Cardiac ventricle fibroblast (primary cell): Measurements from ENCODE around the gene APOM. TPM values are rescaled to one million over a fixed set of nuclear protein-coding genes. Genes with fewer than 3 reads are reported as not detected.

Source experiments
- total RNA-seq: library from RNA; depleted of rRNA; stranded (reverse); fragments of >200 nt; gene quantifications from 2 replicates; pipeline ENCODE4 v1.2.3, GENCODE V29; 2015

Gene APOM
- 2.0 and 2.3 TPM in 2 replicates for total RNA-seq

GRCh38 chr6:31655349-31656237, at the start of gene APOM:
Gene APOM, plus strand, starts transcription at chr6:31655894. Its CDS starts 73 bp downstream, at chr6:31655967.

DNA sequence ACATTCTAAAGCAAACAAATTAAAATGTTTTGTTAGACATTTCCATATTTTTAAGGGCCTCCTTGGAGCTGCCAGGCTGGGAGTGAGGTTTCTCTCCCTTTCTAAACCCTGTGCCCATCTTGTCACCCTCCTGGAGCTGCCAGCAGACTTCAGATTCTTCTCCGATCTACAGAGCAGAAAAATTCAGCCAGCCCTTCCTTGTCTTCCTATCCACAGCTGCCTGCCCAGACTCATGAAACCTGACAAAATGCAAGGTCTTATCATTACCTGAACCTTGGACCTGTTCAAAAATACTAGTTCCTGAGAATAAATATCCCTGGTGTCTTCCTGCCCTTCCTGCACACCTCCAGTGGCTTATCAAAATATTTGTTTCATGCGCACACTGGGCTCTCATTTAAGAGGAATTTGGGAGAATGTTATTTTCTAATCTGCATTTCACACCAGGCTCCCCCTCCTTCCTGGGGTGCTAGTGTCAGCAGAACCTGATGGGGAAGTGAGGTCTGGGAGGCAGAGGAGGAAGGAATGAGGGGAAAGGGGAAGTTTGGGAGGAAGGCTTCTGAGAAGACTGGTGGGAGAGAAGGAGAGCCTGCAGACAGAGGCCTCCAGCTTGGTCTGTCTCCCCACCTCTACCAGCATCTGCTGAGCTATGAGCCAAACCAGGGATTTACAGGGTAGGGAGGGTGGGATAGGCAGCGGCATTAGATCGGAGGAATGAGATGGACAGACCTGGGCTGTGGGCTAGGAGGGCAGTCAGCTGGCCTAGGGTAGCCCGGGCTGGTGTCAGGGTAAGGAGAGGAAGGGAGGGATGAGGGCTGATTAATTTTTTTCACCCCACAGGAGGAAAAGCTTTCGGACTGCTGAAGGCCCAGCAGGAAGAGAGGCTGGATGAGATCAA, 40.8 kb upstream of the APOM start, which contains the start of gene AIF1:
TSS of gene AIF1 (plus strand) at position 551 of the 895 bp plus-strand sequence. CDS start at position 647, 96 bp downstream.

DNA sequence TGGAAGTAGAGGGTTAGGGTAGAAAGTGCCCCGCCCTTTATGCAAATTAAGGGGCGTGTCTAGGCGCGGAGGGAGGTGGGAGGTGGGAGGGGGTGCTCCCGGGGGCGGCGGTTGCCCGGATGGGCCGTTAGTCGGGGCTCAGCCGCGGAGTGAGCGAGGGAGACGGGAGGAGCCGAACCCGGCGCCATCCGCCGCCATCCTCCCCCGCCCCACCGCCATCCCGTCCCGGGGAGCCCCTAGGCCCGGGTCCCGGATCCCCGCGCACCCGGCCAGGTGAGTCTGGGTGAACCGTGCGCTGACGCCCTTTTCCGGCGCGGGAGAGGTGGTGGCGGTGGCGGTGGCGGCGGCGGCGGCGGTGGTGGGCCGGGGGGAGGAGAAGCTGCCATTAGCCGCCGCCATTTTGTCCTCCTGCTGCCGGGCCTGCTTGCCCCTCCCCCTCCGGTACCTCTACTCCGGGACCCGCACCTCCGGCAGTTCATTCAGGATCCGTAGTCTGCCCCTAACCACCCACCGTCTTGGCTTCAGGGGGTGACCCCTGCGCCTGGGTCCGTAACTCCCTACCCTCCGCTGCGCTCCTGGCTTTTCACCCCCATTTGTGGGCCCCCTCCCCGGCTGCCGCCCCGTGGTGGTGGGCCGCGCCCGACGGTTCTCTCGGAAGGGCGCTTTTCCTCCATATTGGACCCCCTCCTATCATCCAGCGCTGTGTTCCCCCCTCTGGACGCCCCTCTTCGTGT, 34.9 kb upstream of the APOM start, which contains the start of gene PRRC2A:
TSS of gene PRRC2A (plus strand) at position 130 of the 734 bp plus-strand sequence. CDS start 2,075 bp downstream, outside the sequence.

DNA sequence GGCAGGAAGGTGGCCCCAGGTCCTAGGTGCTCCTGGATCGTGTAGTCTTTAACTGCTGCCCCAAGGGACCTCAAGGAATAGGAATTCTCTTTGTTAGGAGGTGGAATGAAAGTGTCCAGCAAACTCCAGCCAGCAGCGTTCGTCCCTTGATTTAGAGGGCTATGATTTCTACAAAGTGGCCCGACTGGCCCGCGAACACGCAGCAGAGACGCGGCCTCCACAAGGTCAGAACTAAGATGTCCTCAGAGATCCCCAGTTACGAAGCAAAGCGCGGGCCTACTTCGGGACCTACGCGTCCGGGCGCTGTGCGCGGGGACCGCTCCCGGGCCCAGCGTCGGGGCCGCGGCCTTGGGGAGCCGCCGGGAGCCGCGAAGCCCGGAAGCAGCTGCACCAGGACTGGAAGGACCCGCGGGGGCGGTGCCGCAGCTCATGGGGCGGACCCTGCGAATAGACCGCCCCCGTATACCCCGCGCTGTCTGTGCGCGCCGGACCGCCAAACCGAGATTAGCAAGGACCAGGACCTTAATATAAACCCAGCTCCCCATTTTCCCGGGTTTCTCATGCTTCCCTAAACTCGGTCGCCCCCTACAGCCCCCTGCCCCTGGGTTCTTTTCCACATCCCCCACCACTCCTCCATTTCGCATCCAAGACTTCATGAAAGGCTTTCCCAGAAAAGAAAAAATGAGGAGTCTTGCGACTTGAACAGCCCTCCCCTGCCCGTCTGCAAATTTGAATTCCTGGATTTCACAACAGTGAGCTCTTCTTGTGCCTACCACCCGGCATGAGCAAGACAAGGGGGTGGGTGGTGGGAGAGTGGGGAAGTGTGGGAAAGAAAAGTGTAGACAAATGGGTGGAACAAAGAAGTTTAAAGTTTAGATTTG, 4.9 kb downstream of the APOM start, which contains the start of gene C6orf47:
TSS of gene C6orf47 (minus strand) at position 398 of the 881 bp plus-strand sequence. CDS start 831 bp downstream, outside the sequence.

DNA sequence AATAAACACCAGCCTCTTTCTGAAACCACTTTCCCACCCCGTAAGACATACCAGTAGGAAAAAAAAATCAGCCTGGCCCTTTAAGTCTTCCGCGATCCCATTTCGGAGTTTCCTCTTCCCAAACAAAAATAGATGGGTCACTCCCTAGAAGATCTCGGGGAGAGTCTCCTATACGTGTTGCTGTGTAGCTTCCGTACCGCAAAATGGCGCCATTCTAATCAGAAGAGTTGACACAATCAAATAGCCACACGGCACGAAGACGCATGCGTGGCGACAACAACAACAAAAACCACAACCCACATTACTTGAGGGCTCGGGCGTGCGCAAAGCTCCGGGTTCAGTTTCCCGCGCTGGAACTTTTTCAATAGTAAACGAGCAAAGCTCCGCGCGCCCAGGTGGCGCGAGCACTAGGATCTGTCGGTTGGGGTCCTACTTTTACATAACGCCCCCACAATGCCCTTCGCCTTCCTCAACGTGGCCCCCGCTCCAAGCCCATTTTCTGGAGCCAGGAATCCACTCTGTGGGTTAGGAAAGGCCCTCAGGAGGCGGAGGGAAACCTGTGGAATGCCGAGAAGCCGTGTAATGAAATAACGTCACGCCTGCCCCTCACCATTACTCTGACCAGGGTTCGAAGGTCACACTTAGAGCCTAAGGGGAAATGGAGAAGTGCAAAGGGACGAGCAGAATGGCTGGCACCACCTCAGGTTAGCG, 9.3 kb downstream of the APOM start, which contains the start of gene GPANK1:
TSS of gene GPANK1 (minus strand) at position 208 of the 711 bp plus-strand sequence. CDS start 519 bp downstream, outside the sequence.

DNA sequence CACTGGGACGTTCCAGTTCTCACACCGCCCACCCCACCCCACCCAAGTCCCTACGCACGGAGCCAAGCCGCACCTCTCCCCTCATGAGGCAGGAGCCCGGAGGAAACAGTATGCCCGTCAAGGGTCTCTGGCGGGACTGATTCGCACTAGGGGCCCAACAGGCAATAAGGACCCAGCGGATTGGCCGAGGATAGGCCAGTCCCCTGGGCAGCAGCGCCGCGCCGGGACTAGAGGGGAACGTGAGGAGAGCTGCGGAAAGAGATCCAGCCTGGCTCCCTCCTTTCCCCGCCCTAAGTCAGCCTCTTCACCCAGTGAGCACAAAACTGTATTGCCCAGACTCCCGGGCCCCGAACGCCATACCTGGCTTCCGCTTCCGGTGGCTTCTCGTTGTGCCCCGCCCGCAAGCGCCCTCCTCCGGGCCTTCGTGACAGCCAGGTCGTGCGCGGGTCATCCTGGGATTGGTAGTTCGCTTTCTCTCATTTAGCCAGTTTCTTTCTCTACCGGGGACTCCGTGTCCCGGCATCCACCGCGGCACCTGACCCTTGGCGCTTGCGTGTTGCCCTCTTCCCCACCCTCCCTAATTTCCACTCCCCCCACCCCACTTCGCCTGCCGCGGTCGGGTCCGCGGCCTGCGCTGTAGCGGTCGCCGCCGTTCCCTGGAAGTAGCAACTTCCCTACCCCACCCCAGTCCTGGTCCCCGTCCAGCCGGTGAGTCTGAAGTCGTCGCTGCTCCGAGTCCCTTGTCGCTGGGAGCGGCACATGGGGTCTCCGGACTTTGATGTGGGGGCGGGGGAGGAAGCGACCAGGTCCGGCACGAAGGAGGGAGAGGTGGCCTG, 10.0 kb downstream of the APOM start, which contains the start of gene CSNK2B:
TSS of gene CSNK2B (plus strand) at position 580 of the 836 bp plus-strand sequence. CDS start 752 bp downstream, outside the sequence.

DNA sequence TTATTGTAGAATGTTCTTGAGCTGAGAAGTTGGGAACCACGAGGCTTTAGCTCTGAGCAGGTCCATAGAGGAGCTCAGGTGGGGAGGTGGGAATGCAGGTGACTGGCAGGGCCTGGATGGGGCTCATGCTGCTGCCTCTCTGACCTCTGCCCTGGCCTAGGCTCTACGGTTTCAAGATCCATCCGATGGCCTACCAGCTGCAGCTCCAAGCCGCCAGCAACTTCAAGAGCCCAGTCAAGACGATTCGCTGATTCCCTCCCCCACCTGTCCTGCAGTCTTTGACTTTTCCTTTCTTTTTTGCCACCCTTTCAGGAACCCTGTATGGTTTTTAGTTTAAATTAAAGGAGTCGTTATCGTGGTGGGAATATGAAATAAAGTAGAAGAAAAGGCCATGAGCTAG, 14.0 kb downstream of the APOM start, which contains the start of gene LY6G5B:
TSS of gene LY6G5B (plus strand) at position 301 of the 400 bp plus-strand sequence. CDS start 975 bp downstream, outside the sequence.

GRCh38 chr6:31680226-31681134, 24.8 kb downstream of the APOM start, which contains the start of gene LY6G5C:
Gene LY6G5C, minus strand, starts transcription at chr6:31681067. Its CDS starts 694 bp downstream, at chr6:31680373.

DNA sequence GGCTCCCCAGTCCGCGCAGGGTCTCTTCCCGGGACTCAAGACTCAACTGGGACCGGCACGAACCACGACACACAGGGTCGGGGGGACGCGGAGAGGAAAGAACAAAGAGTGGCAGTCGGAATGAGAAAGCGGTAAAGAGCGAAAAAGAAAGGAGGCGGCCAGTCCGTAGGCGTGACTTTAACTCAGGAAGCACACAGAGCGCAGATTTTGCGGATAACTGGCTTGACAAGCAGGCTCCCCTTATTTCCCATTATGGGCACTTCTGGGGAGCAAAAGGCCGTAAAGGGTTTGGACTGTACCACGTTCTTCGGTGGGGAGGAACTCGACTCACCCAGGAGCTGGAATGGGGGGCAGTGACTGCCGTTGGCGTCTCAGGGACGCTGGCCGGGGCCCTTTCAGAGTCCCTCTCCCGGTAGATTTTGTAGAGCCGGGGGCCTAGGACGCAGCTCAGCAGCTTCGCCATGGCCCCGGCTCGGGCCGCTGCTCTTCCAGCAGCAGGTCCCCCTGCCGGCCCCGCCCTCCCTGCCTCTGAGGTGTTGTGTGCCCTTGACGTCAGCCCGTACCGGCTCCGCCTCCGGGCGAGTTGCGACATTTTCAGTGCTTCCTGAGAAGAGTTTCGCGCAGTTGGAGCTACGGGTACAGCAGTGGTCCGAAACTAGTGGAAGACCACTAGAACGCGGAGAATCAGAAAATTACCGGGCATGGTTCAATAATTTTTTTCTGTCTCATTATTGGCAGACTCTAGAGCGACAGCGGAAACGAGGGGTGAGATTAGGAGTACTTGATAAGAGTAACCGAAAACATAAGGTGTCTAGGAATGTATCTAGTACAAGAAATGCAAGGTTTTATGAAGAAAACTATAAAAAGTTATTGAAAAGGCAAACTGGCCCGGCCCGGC, 47.4 kb downstream of the APOM start, which contains the start of gene ABHD16A:
TSS of gene ABHD16A (minus strand) at position 506 of the 898 bp plus-strand sequence. CDS start at position 463, 43 bp downstream.

GRCh38 chr6:31706599-31706998, 50.9 kb downstream of the APOM start, which contains the start of gene LY6G6F:
Gene LY6G6F, plus strand, starts transcription at chr6:31706866. Its CDS starts 41 bp downstream, at chr6:31706907.

Other genes starting within 250 kb of the APOM start
- 2.2 and 5.1 TPM in 2 replicates for gene MICB, start 157.7 kb upstream of the APOM start, total RNA-seq
- gene MCCD1, start 126.9 kb upstream of the APOM start, total RNA-seq: not detected in 2 replicates
- gene DDX39B, start 113.9 kb upstream of the APOM start, total RNA-seq: 205 and 225 TPM in 2 replicates
- gene ATP6V1G2, start 109.3 kb upstream of the APOM start, total RNA-seq: 0.25 and 2.1 TPM in 2 replicates
- gene NFKBIL1, start 108.3 kb upstream of the APOM start, total RNA-seq: 21.5 and 21.6 TPM in 2 replicates
- not detected in 2 replicates for gene LTA, start 83.6 kb upstream of the APOM start, total RNA-seq
- gene TNF, start 80.3 kb upstream of the APOM start, total RNA-seq: not detected in 2 replicates
- gene LTB, start 73.5 kb upstream of the APOM start, total RNA-seq: not detected in 2 replicates
- gene LST1, start 69.6 kb upstream of the APOM start, total RNA-seq: not detected in 2 replicates
- gene NCR3, start 62.9 kb upstream of the APOM start, total RNA-seq: not detected in 2 replicates
- not detected in 2 replicates for gene AIF1, start 40.7 kb upstream of the APOM start, total RNA-seq
- gene PRRC2A, start 35.2 kb upstream of the APOM start, total RNA-seq: 66.0 and 73.3 TPM in 2 replicates
- gene BAG6, start 3.2 kb upstream of the APOM start, total RNA-seq: 169 and 177 TPM in 2 replicates
- 18.5 and 21.9 TPM in 2 replicates for gene C6orf47, start 4.9 kb downstream of the APOM start, total RNA-seq
- gene GPANK1, start 9.1 kb downstream of the APOM start, total RNA-seq: 21.4 and 23.7 TPM in 2 replicates
- 208 and 235 TPM in 2 replicates for gene CSNK2B, start 10.2 kb downstream of the APOM start, total RNA-seq
- 0.44 and 0.50 TPM in 2 replicates for gene LY6G5B, start 14.1 kb downstream of the APOM start, total RNA-seq
- gene LY6G5C, start 25.2 kb downstream of the APOM start, total RNA-seq: 0.34 TPM in 1 of 2 replicates, not detected in the other
- 19.1 and 24.3 TPM in 2 replicates for gene ABHD16A, start 47.4 kb downstream of the APOM start, total RNA-seq
- gene LY6G6F, start 51.0 kb downstream of the APOM start, total RNA-seq: not detected in 2 replicates
- not detected in 2 replicates for gene LY6G6D, start 59.5 kb downstream of the APOM start, total RNA-seq
- gene LY6G6C, start 65.9 kb downstream of the APOM start, total RNA-seq: not detected in 2 replicates
- gene MPIG6B, start 67.5 kb downstream of the APOM start, total RNA-seq: 0.06 TPM in 1 of 2 replicates, not detected in the other
- 48.5 and 60.7 TPM in 2 replicates for gene DDAH2, start 73.4 kb downstream of the APOM start, total RNA-seq
- gene CLIC1, start 80.6 kb downstream of the APOM start, total RNA-seq: 293 and 305 TPM in 2 replicates
- 1.6 and 4.2 TPM in 2 replicates for gene MSH5, start 84.1 kb downstream of the APOM start, total RNA-seq
- gene SAPCD1, start 106.8 kb downstream of the APOM start, total RNA-seq: 0.44 and 0.50 TPM in 2 replicates
- gene VWA7, start 121.4 kb downstream of the APOM start, total RNA-seq: 0.10 and 0.12 TPM in 2 replicates
- 54.7 and 63.3 TPM in 2 replicates for gene VARS1, start 139.9 kb downstream of the APOM start, total RNA-seq
- gene LSM2, start 151.1 kb downstream of the APOM start, total RNA-seq: 36.0 and 38.2 TPM in 2 replicates
- 0.62 and 1.7 TPM in 2 replicates for gene HSPA1L, start 159.4 kb downstream of the APOM start, total RNA-seq
- gene HSPA1A, start 159.6 kb downstream of the APOM start, total RNA-seq: 93.9 and 97.6 TPM in 2 replicates
- 101 and 110 TPM in 2 replicates for gene HSPA1B, start 171.8 kb downstream of the APOM start, total RNA-seq
- 36.7 and 43.2 TPM in 2 replicates for gene NEU1, start 206.9 kb downstream of the APOM start, total RNA-seq
- gene SLC44A4, start 223.1 kb downstream of the APOM start, total RNA-seq: not detected in 2 replicates
- 29.5 and 47.8 TPM in 2 replicates for gene EHMT2, start 241.8 kb downstream of the APOM start, total RNA-seq
- gene ZBTB12, start 246.2 kb downstream of the APOM start, total RNA-seq: 2.1 and 2.5 TPM in 2 replicates